Measurements from ENCODE around the gene PLA2G4C.

DNA sequence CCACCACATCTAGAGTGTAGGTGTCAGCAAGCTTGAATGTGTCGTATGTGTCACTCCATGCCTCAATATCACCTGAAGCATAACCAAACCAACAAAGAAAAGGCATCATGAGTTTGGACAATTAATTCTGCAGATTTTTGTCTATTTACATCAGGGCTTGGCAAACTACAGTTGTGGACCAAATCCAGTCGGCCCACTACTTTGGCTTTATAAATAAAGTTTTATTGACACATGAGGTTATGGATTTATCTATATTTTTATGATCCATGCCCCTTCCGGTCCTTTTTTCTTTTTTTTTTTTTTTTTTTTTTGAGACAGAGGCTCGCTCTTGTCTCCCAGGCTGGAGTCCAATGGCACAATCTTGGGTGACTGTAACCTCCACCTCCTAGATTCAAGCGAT lies 57.5 kb downstream of the PLA2G4C start:
- TF ChIP-seq ZNF274 (IDR thresholded peaks at IDR 0.05; ENCODE audit: low read depth, low read length) (no peak), YY1 (IDR thresholded peaks at IDR 0.05; ENCODE audit: insufficient read depth, insufficient read length) (no peak), SUZ12 (IDR thresholded peaks at IDR 0.05; ENCODE audit: extremely low read depth, insufficient read depth, insufficient read length) (no peak)

Data from NT2/D1 (cell line).